Gastrocnemius medialis (tissue), 4 donors: ENCODE results near the gene KIAA1217. TPM values are rescaled to one million over a fixed set of nuclear protein-coding genes. Genes with fewer than 3 reads are reported as not detected.
A peak's percentile ranks its signal among the peaks of the same experiment; 100 is the strongest.

ENCODE experiments used
- ATAC-seq, 2 donors: fragments of 150-250 bp; one replicate each; pipeline ENCODE4 v1.9.1; 2016
- DNase-seq, 2 donors: peaks; one replicate each; pipeline ENCODE4 v3.0.0-alpha.2; 2019
- H3K27ac ChIP-seq, 4 donors: fragments of 200-600 bp; sonication (generic); 1 replicate in 1 of 4; 2 replicates in 3 of 4; pipeline ENCODE4 v1.5.1; 2016 to 2018; ENCODE audit warnings: mild to moderate bottlenecking in 2 of 4, moderate library complexity in 1 of 4
- H3K27me3 ChIP-seq, 3 donors: fragments of 200-600 bp; sonication (generic) in 2 of 3; 1 replicate in 1 of 3; 2 replicates in 2 of 3; pipeline versions ENCODE4 v1.5.1 to v1.6.0; 2016 to 2019; ENCODE audit warnings: mild to moderate bottlenecking in 1 of 3, moderate library complexity in 1 of 3
- H3K36me3 ChIP-seq, 2 donors: fragments of 200-600 bp; sonication (generic) in 1 of 2; one replicate each; pipeline ENCODE4 v1.5.1; 2017 to 2018
- H3K4me1 ChIP-seq, 2 donors: fragments of 200-600 bp; sonication (generic) in 1 of 2; one replicate each; pipeline ENCODE4 v1.5.1; 2016 to 2017; ENCODE audit warnings: mild to moderate bottlenecking in 2 of 2
- H3K4me3 ChIP-seq, 4 donors: fragments of 200-600 bp; sonication (generic) in 3 of 4; 1 replicate in 1 of 4; 2 replicates in 3 of 4; pipeline ENCODE4 v1.5.1; 2016 to 2019; ENCODE audit warnings: mild to moderate bottlenecking in 2 of 4
- H3K9me3 ChIP-seq, 3 donors: fragments of 200-600 bp; sonication (generic) in 2 of 3; 1 replicate in 1 of 3; 2 replicates in 2 of 3; pipeline ENCODE4 v1.5.1; 2016 to 2019
- POLR2A ChIP-seq, 2 donors: fragments of 450-650 bp; IDR thresholded peaks; one replicate each; pipeline ENCODE4 v1.6.1; 2017; ENCODE audit warnings: antibody characterized with exemption in 2 of 2, mild to moderate bottlenecking in 2 of 2, moderate library complexity in 2 of 2
- in situ Hi-C, 4 donors: fragments of 200-750 bp; cut with MboI; loops; one replicate each; pipeline versions ENCODE4 v1.15.0 to v1.8.0; 2017; ENCODE audit warnings: low sequenced_read_pairs in 4 of 4
- intact Hi-C: fragments of 100-400 bp; cut with DNase I; formaldehyde crosslinking; loops from one replicate; pipeline ENCODE4 v1.15.1; 2023; ENCODE audit warnings: low total_unique reads
- total RNA-seq, 4 donors: library from RNA; depleted of rRNA; stranded (reverse); fragments of >200 nt; gene quantifications; one replicate each; pipeline versions ENCODE4 v1.1.0 to v1.2.3, GENCODE V29; 2016
- TF ChIP-seq, protein P1 (sequence below), 5 experiments: fragments of 450-650 bp in 3 of 5; fragments of 200-600 bp in 2 of 5; sonication (generic) in 2 of 5; IDR thresholded peaks in 4 of 5; conservative IDR thresholded peaks in 1 of 5; 1 replicate in 4 of 5; 2 replicates in 1 of 5; pipeline ENCODE4 v1.5.1; 2016 to 2019; ENCODE audit warnings: antibody characterized with exemption in 5 of 5, mild to moderate bottlenecking in 3 of 5, moderate library complexity in 3 of 5

The KIAA1217 gene
- total RNA-seq, 4 donors from 2014 or later, result 152 to 266 (median 155) TPM

DNA sequence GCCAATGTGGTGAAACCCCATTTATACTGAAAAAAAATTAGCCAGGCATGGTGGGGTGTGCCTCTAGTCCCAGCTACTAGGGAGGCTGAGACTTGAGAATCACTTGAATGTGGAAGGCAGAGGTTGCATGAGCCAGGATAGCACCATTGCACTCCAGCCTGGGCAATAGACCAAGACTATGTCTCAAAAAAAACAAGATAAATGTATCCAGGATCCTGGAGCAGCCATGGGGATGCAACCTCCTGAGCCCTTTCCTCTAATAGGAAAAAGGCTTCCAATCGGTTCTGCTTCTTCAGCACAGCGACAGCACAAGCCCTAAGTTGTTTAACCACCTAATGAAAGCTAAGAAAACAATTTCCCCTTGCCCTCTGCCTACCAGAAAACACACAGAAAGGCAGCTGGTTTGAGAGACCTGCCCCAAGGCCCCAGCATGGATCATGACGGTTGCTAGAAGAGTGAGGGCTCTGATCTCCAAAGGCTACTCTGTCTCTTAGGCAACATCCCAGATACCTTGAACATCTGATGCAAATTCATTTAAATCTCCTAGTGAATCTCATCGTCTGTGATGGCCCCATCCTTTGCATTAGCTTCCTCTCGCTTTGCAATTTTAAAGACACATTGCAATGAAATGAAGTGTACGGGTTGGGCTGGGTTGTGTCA lies 294.0 kb downstream of the KIAA1217 start:
- Histone ChIP-seq H3K9me3 (no peaks in the 10 kb centered on the region), H3K4me3 (no peak overlapping the region), H3K36me3 (peaks cover 0 to 87% of the 10 kb centered on the region in 2 donors), H3K4me1 (peaks cover 3 to 6% of the 10 kb centered on the region in 2 donors), H3K27me3 (no peaks in the 10 kb centered on the region), H3K27ac (peak overlapping the region in 2 of 4 donors; percentile 13 to 45)
- in situ Hi-C loops, result loop anchor here in 3 of 4 donors (25.0 kb wide), 3 partner anchors 116 to 291 kb away; partner anchors contain the start of gene KIAA1217 (in 2 of the 3)
- ATAC-seq (no peak), DNase-seq (no peak)
- intact Hi-C loops, result loop anchor here (5.0 kb wide), 1 partner anchor 131 kb away; no protein-coding TSS in a partner anchor
- no peak for TF ChIP-seq POLR2A (IDR thresholded peaks at IDR 0.05)
- TF ChIP-seq, protein P1, sequence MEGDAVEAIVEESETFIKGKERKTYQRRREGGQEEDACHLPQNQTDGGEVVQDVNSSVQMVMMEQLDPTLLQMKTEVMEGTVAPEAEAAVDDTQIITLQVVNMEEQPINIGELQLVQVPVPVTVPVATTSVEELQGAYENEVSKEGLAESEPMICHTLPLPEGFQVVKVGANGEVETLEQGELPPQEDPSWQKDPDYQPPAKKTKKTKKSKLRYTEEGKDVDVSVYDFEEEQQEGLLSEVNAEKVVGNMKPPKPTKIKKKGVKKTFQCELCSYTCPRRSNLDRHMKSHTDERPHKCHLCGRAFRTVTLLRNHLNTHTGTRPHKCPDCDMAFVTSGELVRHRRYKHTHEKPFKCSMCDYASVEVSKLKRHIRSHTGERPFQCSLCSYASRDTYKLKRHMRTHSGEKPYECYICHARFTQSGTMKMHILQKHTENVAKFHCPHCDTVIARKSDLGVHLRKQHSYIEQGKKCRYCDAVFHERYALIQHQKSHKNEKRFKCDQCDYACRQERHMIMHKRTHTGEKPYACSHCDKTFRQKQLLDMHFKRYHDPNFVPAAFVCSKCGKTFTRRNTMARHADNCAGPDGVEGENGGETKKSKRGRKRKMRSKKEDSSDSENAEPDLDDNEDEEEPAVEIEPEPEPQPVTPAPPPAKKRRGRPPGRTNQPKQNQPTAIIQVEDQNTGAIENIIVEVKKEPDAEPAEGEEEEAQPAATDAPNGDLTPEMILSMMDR (IDR thresholded peaks at IDR 0.05 in 4 of 5, conservative IDR thresholded peaks at IDR 0.05 in 1 of 5), result no peak

DNA sequence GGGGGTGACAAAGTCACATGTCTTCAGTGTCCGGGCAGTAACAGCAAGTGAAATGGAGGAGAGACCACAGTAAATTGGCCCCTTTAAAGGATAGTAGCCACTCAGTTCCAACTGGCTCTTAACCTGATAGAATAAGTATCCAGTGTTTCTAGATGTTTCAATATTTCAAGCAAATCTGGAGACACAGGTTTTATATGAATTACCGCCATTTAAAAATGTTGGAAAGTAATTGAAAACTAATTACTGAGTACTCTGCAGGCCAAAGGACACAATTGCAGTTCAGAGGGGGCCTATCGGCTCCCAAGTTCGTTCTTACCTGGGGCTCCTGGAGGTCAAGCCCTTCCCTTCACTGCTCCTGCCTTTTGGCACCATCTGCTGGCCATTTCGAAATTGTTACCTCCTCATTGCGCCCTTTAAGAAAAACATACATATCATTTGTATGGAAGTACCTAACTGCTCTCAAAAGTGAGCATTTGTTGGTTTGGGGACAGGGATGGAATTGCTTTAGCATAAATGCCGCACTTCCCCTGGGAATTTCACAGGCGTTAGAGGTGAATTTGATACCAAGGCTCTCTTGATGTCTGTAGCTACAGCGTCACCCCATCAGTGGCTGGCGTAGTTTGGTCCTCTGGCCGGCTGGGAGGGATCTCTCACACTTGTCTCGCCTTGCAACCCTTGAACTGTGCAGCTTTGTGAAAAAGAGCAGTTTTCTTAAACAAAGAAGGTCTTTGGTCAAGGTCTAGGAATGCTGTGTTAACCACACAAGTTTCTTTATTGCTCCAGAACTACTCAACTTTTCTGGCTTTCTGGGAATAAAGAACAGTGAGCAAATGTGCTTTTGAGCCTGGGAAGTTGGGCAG lies 294.8 kb downstream of the KIAA1217 start:
- no peak for DNase-seq
- in situ Hi-C loops (loop anchor here in 3 of 4 donors (25.0 kb wide), 3 partner anchors 116 to 291 kb away; partner anchors contain the start of gene KIAA1217 (in 2 of the 3)), intact Hi-C loops (loop anchor here (5.0 kb wide), 1 partner anchor 131 kb away; no protein-coding TSS in a partner anchor)
- Histone ChIP-seq H3K4me1 (peaks cover 3 to 6% of the 10 kb centered on the region in 2 donors), H3K27ac (peak overlapping the region; percentile 5 to 45 (median 17)), H3K36me3 (peaks cover 0 to 82% of the 10 kb centered on the region in 2 donors), H3K9me3 (no peaks in the 10 kb centered on the region), H3K4me3 (no peak overlapping the region), H3K27me3 (no peaks in the 10 kb centered on the region)
- ATAC-seq, result peak; percentile 33 to 60
- TF ChIP-seq, protein P1 (IDR thresholded peaks at IDR 0.05 in 4 of 5, conservative IDR thresholded peaks at IDR 0.05 in 1 of 5), result peak; percentile 17 to 57 (median 53)
- TF ChIP-seq POLR2A (IDR thresholded peaks at IDR 0.05), result no peak

- Histone ChIP-seq H3K36me3 (peaks cover 0 to 83% of the 10 kb centered on the region in 2 donors), H3K4me1 (peaks cover 3 to 6% of the 10 kb centered on the region in 2 donors), H3K27ac (peak overlapping the region in 3 of 4 donors; percentile 0 to 59 (median 45)), H3K4me3 (no peak overlapping the region), H3K9me3 (no peaks in the 10 kb centered on the region), H3K27me3 (no peaks in the 10 kb centered on the region)
- peak in 1 of 2 donors; percentile 37 for ATAC-seq
- intact Hi-C loops (loop anchor here (5.0 kb wide), 1 partner anchor 33 kb away; no protein-coding TSS in a partner anchor), in situ Hi-C loops (loop anchor here in 3 of 4 donors (25.0 kb wide), 3 partner anchors 118 to 293 kb away; partner anchors contain the start of gene KIAA1217 (in 2 of the 3))
- DNase-seq, result no peak
- TF ChIP-seq, protein P1 (IDR thresholded peaks at IDR 0.05 in 4 of 5, conservative IDR thresholded peaks at IDR 0.05 in 1 of 5), result no peak
- TF ChIP-seq POLR2A (IDR thresholded peaks at IDR 0.05), result no peak
Measured at GRCh38 chr10:24505759-24506158, 296.8 kb downstream of the KIAA1217 start.

DNA sequence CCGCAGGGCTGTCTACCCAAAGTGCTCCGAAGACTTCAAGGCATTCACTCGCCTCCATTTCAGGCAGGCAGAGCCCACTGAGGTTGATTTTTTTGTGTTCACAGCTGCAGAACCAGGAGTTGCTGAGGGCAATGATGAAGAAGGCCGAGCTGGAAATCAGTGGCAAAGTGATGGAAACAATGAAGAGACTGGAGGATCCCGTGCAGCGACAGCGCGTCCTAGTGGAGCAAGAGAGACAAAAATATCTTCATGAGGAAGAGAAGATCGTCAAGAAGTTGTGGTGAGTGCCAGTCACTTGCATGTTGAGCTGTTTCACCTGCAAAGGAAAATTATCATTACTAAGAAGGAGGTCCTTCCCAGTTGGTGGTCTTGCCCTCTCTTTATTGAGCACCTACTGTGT lies 304.2 kb downstream of the KIAA1217 start:
- no peaks in the 10 kb centered on the region for H3K27me3 ChIP-seq
- no peaks in the 10 kb centered on the region for H3K9me3 ChIP-seq
- no peak for ATAC-seq
- peaks cover 5 to 80% of the 10 kb centered on the region in 2 donors for H3K36me3 ChIP-seq
- H3K4me1 ChIP-seq, result peaks cover 5 to 6% of the 10 kb centered on the region in 2 donors
- TF ChIP-seq, protein P1 (IDR thresholded peaks at IDR 0.05 in 4 of 5, conservative IDR thresholded peaks at IDR 0.05 in 1 of 5), result no peak
- no peak for TF ChIP-seq POLR2A (IDR thresholded peaks at IDR 0.05)
- intact Hi-C loops (no loop called here), in situ Hi-C loops (loop anchor here (10.0 to 25.0 kb wide), 5 partner anchors 126 to 518 kb away; partner anchors contain the start of gene KIAA1217 (in 2 of the 4))
- DNase-seq, result no peak
- H3K27ac ChIP-seq, result no peak overlapping the region
- H3K4me3 ChIP-seq, result no peak overlapping the region
